Measurements from ENCODE around the gene RNF152. TPM values are rescaled to one million over a fixed set of nuclear protein-coding genes. Genes with fewer than 3 reads are reported as not detected.

Gene RNF152
- total RNA-seq, 1 experiment from 2014 or later, result 0.18 TPM

- CTCF ChIA-PET, result no interaction called here
- H3K36me3 ChIP-seq (ENCODE audit: control insufficient read depth, insufficient read depth, low read length), result no peaks in the 10 kb centered on the region
- in situ Hi-C loops (cut with HindIII; ENCODE audit: low pct_unique_long_range_greater_than_20kb, low sequenced_read_pairs), result no loop called here
- TF ChIP-seq TCF7L2 (IDR thresholded peaks at IDR 0.05; ENCODE audit: low read depth, low read length), result no peak
- no peak for TF ChIP-seq CTCF (IDR thresholded peaks at IDR 0.05)
- TF ChIP-seq SIN3A (IDR thresholded peaks at IDR 0.05; ENCODE audit: borderline replicate concordance, insufficient read depth, low read depth, low read length), result no peak
- no peak for TF ChIP-seq POLR2AphosphoS5 (IDR thresholded peaks at IDR 0.05; ENCODE audit: low read depth, low read length)
- no peak overlapping the region for H3K27ac ChIP-seq (ENCODE audit: low read length)
- no peaks in the 10 kb centered on the region for H3K27me3 ChIP-seq (ENCODE audit: control insufficient read depth, insufficient read depth, low read length)
- no peaks in the 10 kb centered on the region for H3K9me3 ChIP-seq (ENCODE audit: control insufficient read depth, insufficient read depth, low read depth, low read length)
- no TSS peak for BruUV-seq (replicated peaks)
- intact Hi-C loops (cut with micrococcal nuclease; ENCODE audit: unreplicated experiment), result no loop called here
- DNase-seq (ENCODE audit: low read depth, low spot score), result no peak
- no peaks in the 10 kb centered on the region for H3K4me1 ChIP-seq (ENCODE audit: control insufficient read depth, insufficient read depth, low read length)
- no peak overlapping the region for H3K4me3 ChIP-seq (ENCODE audit: low read depth in 2 of 2, low read length in 2 of 2)
- ATAC-seq, result no peak
- POLR2A ChIA-PET, result no interaction called here
Measured at GRCh38 chr18:61851279-61851678, 41.5 kb downstream of the RNF152 start.

GRCh38 chr18:61850756-61851155, 42.1 kb downstream of the RNF152 start:
- Histone ChIP-seq H3K27me3 (ENCODE audit: control insufficient read depth, insufficient read depth, low read length) (no peaks in the 10 kb centered on the region), H3K27ac (ENCODE audit: low read length) (no peak overlapping the region), H3K4me1 (ENCODE audit: control insufficient read depth, insufficient read depth, low read length) (no peaks in the 10 kb centered on the region), H3K36me3 (ENCODE audit: control insufficient read depth, insufficient read depth, low read length) (no peaks in the 10 kb centered on the region), H3K9me3 (ENCODE audit: control insufficient read depth, insufficient read depth, low read depth, low read length) (no peaks in the 10 kb centered on the region), H3K4me3 (ENCODE audit: low read depth in 2 of 2, low read length in 2 of 2) (no peak overlapping the region)
- ChIA-PET POLR2A (no interaction called here), CTCF (no interaction called here)
- no peak for TF ChIP-seq TCF7L2 (IDR thresholded peaks at IDR 0.05; ENCODE audit: low read depth, low read length)
- TF ChIP-seq SIN3A (IDR thresholded peaks at IDR 0.05; ENCODE audit: borderline replicate concordance, insufficient read depth, low read depth, low read length), result no peak
- no peak for TF ChIP-seq CTCF (IDR thresholded peaks at IDR 0.05)
- no peak for TF ChIP-seq POLR2AphosphoS5 (IDR thresholded peaks at IDR 0.05; ENCODE audit: low read depth, low read length)
- no peak for TF ChIP-seq REST (IDR thresholded peaks at IDR 0.05; ENCODE audit: insufficient read depth in 1 of 2, low read depth in 2 of 2, low read length in 1 of 2)
- intact Hi-C loops (cut with micrococcal nuclease; ENCODE audit: unreplicated experiment), result no loop called here
- DNase-seq (ENCODE audit: low read depth, low spot score) (no peak), ATAC-seq (no peak)
- in situ Hi-C loops (cut with HindIII; ENCODE audit: low pct_unique_long_range_greater_than_20kb, low sequenced_read_pairs), result no loop called here
- BruUV-seq (replicated peaks), result no TSS peak

Data from Panc1 (cell line).